ENCODE measurements around the gene H19.

GRCh38 chr11:2004466-2004865 is 6.8 kb upstream of the H19 start:
- no peak for TF ChIP-seq TCF7L2 (IDR thresholded peaks at IDR 0.05; ENCODE audit: borderline replicate concordance, low read depth, low read length)
- no peak for TF ChIP-seq YY2 (tag by site-specific recombination; IDR thresholded peaks at IDR 0.05)
- TF ChIP-seq CTCF (tag by site-specific recombination; IDR thresholded peaks at IDR 0.05), result no peak
